ENCODE data around the gene KRT86. TPM values are rescaled to one million over a fixed set of nuclear protein-coding genes. Genes with fewer than 3 reads are reported as not detected.

The KRT86 gene
- total RNA-seq (not detected), polyA plus RNA-seq (not detected)

GRCh38 chr12:52274521-52275120, at the start of gene KRT86:
KRT86 (plus strand) TSS chr12:52274645; CDS start chr12:52301917, 27,272 bp downstream.
- Mint-ChIP-seq H3K4me3 (no peak within 1 kb of the TSS), H3K4me1 (peaks cover 3 to 5% (median 3%) of the 10 kb centered on the region in 4 donors), H3K9me3 (no peaks in the 10 kb centered on the region), H3K36me3 (no peaks in the 10 kb centered on the region), H3K27ac (no peak within 1 kb of the TSS), H3K27me3 (peaks cover 16 to 17% of the 10 kb centered on the region in 2 donors)
- no peaks in the 10 kb centered on the region for H3K9me3 ChIP-seq (ENCODE audit: control insufficient read depth in 1 of 2, low read length in 2 of 2)
- intact Hi-C loops (cut with micrococcal nuclease): loop anchor here (5.0 kb wide), 1 partner anchor 53 kb away; no protein-coding TSS in a partner anchor
- H3K4me3 ChIP-seq (ENCODE audit: low read length in 2 of 2): no peak within 1 kb of the TSS
- no peak for DNase-seq
- no peaks in the 10 kb centered on the region for H3K36me3 ChIP-seq (ENCODE audit: insufficient read depth, low read length)
- peaks cover 4% of the 10 kb centered on the region for H3K27me3 ChIP-seq (ENCODE audit: insufficient read depth, low read length)
- H3K4me1 ChIP-seq (ENCODE audit: insufficient read depth, low read length): no peaks in the 10 kb centered on the region
- POLR2A ChIA-PET (ENCODE audit: partially characterized antibody): no interaction called here
- CTCF ChIA-PET (ENCODE audit: partially characterized antibody): interaction anchor here (0.6 to 2.3 kb wide), 3 partner anchors 10 to 296 kb away, joined by 3 to 5 read pairs (median 4); no protein-coding TSS in a partner anchor
- no peak within 1 kb of the TSS for H3K27ac ChIP-seq (ENCODE audit: low read depth, low read length)

GRCh38 chr12:52225752-52226151, 48.7 kb upstream of the KRT86 start:
- Mint-ChIP-seq H3K4me3 (no peak overlapping the region), H3K9me3 (no peaks in the 10 kb centered on the region), H3K4me1 (peaks cover 0 to 2% (median 0%) of the 10 kb centered on the region in 4 donors), H3K36me3 (no peaks in the 10 kb centered on the region), H3K27me3 (peaks cover 30 to 47% of the 10 kb centered on the region in 2 donors), H3K27ac (no peak overlapping the region)
- no peak for DNase-seq
- intact Hi-C loops (cut with micrococcal nuclease): no loop called here
- no peak overlapping the region for H3K27ac ChIP-seq (ENCODE audit: low read depth, low read length)
- no peaks in the 10 kb centered on the region for H3K9me3 ChIP-seq (ENCODE audit: control insufficient read depth in 1 of 2, low read length in 2 of 2)
- ChIA-PET CTCF (ENCODE audit: partially characterized antibody) (interaction anchor here (4.5 kb wide), 1 partner anchor 53 kb away, joined by 20 read pairs; no protein-coding TSS in a partner anchor), POLR2A (ENCODE audit: partially characterized antibody) (no interaction called here)
- H3K36me3 ChIP-seq (ENCODE audit: insufficient read depth, low read length): no peaks in the 10 kb centered on the region
- H3K4me1 ChIP-seq (ENCODE audit: insufficient read depth, low read length): no peaks in the 10 kb centered on the region
- peaks cover 8% of the 10 kb centered on the region for H3K27me3 ChIP-seq (ENCODE audit: insufficient read depth, low read length)
- no peak overlapping the region for H3K4me3 ChIP-seq (ENCODE audit: low read length in 2 of 2)

- peaks cover 0 to 2% (median 0%) of the 10 kb centered on the region in 4 donors for H3K4me1 Mint-ChIP-seq
- Histone ChIP-seq H3K9me3 (ENCODE audit: control insufficient read depth in 1 of 2, low read length in 2 of 2) (no peaks in the 10 kb centered on the region), H3K4me1 (ENCODE audit: insufficient read depth, low read length) (no peaks in the 10 kb centered on the region), H3K27ac (ENCODE audit: low read depth, low read length) (no peak overlapping the region), H3K27me3 (ENCODE audit: insufficient read depth, low read length) (peaks cover 5% of the 10 kb centered on the region), H3K4me3 (ENCODE audit: low read length in 2 of 2) (no peak overlapping the region), H3K36me3 (ENCODE audit: insufficient read depth, low read length) (no peaks in the 10 kb centered on the region)
- intact Hi-C loops (cut with micrococcal nuclease): no loop called here
- H3K36me3 Mint-ChIP-seq: no peaks in the 10 kb centered on the region
- CTCF ChIA-PET (ENCODE audit: partially characterized antibody): no interaction called here
- no peak for DNase-seq
- peaks cover 32 to 45% of the 10 kb centered on the region in 2 donors for H3K27me3 Mint-ChIP-seq
- no peaks in the 10 kb centered on the region for H3K9me3 Mint-ChIP-seq
- no peak overlapping the region for H3K4me3 Mint-ChIP-seq
- POLR2A ChIA-PET (ENCODE audit: partially characterized antibody): no interaction called here
- no peak overlapping the region for H3K27ac Mint-ChIP-seq
Measured at GRCh38 chr12:52226446-52226845, 48.0 kb upstream of the KRT86 start.

GRCh38 chr12:52227606-52228166, 46.8 kb upstream of the KRT86 start:
- no peak overlapping the region for H3K4me3 Mint-ChIP-seq
- intact Hi-C loops (cut with micrococcal nuclease): no loop called here
- H3K4me1 ChIP-seq (ENCODE audit: insufficient read depth, low read length): no peaks in the 10 kb centered on the region
- H3K4me3 ChIP-seq (ENCODE audit: low read length in 2 of 2): no peak overlapping the region
- no peak for DNase-seq
- H3K27me3 ChIP-seq (ENCODE audit: insufficient read depth, low read length): peaks cover 11% of the 10 kb centered on the region
- peaks cover 0 to 2% (median 0%) of the 10 kb centered on the region in 4 donors for H3K4me1 Mint-ChIP-seq
- H3K9me3 Mint-ChIP-seq: no peaks in the 10 kb centered on the region
- no peak overlapping the region for H3K27ac ChIP-seq (ENCODE audit: low read depth, low read length)
- ChIA-PET POLR2A (ENCODE audit: partially characterized antibody) (no interaction called here), CTCF (ENCODE audit: partially characterized antibody) (no interaction called here)
- H3K9me3 ChIP-seq (ENCODE audit: control insufficient read depth in 1 of 2, low read length in 2 of 2): no peaks in the 10 kb centered on the region
- no peaks in the 10 kb centered on the region for H3K36me3 ChIP-seq (ENCODE audit: insufficient read depth, low read length)
- peaks cover 44 to 48% of the 10 kb centered on the region in 2 donors for H3K27me3 Mint-ChIP-seq
- H3K36me3 Mint-ChIP-seq: no peaks in the 10 kb centered on the region
- H3K27ac Mint-ChIP-seq: no peak overlapping the region

DNA sequence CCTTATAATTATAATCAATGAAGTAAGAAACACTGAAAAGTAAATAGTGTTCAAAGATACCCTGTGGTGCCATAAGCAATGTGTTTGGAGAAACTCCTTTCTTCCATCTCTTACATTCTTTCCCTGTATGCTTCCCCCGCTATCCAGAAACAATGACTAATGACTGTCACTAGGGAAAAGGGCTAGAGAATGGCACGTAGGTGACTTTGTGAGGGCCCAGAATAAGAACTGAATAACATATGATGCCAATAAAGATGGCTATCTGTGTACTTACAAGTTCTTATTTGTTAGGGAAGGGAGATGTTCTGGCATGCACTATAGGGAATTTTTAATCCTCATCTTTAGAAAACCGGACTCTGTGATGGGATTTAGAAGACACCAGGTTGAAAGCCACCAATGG, 46.1 kb upstream of the KRT86 start:
- H3K27me3 Mint-ChIP-seq: peaks cover 47% of the 10 kb centered on the region in 2 donors
- POLR2A ChIA-PET (ENCODE audit: partially characterized antibody): no interaction called here
- no peak overlapping the region for H3K27ac ChIP-seq (ENCODE audit: low read depth, low read length)

DNA sequence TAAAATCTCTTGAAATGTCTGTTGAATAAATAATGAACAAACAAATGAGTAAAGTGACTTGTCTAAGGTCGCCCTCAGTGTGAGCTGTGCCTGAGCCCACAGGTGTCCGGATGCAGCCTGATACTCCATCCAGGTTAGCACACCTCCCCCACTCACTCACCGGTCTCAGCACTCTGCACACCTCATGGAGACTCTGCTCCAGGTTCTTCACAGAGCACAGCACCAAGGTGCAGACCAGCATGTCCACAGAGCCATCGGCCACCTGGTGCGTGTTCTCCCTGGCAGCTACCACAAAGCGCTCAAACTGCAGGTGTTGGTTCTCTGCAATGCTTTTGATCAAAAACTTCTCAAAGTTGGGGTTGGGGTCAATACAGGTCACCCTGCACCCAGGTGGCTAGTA, 45.5 kb upstream of the KRT86 start:
- CTCF ChIA-PET (ENCODE audit: partially characterized antibody): interaction anchor here (1.3 kb wide), 1 partner anchor 99 kb away, joined by 5 read pairs; no protein-coding TSS in a partner anchor
- POLR2A ChIA-PET (ENCODE audit: partially characterized antibody): no interaction called here
- Mint-ChIP-seq H3K9me3 (no peaks in the 10 kb centered on the region), H3K27me3 (peaks cover 48 to 50% of the 10 kb centered on the region in 2 donors), H3K4me3 (no peak overlapping the region), H3K36me3 (no peaks in the 10 kb centered on the region), H3K27ac (no peak overlapping the region), H3K4me1 (peaks cover 0 to 2% (median 0%) of the 10 kb centered on the region in 4 donors)
- intact Hi-C loops (cut with micrococcal nuclease): no loop called here
- DNase-seq: no peak
- Histone ChIP-seq H3K27ac (ENCODE audit: low read depth, low read length) (no peak overlapping the region), H3K36me3 (ENCODE audit: insufficient read depth, low read length) (no peaks in the 10 kb centered on the region), H3K4me1 (ENCODE audit: insufficient read depth, low read length) (no peaks in the 10 kb centered on the region), H3K9me3 (ENCODE audit: control insufficient read depth in 1 of 2, low read length in 2 of 2) (no peaks in the 10 kb centered on the region), H3K27me3 (ENCODE audit: insufficient read depth, low read length) (peaks cover 6% of the 10 kb centered on the region), H3K4me3 (ENCODE audit: low read length in 2 of 2) (no peak overlapping the region)

More for the DNA sequence above, 46.1 kb upstream of the KRT86 start:
- Mint-ChIP-seq H3K27ac (no peak overlapping the region), H3K4me1 (peaks cover 0 to 2% (median 0%) of the 10 kb centered on the region in 4 donors), H3K36me3 (no peaks in the 10 kb centered on the region), H3K4me3 (no peak overlapping the region), H3K9me3 (no peaks in the 10 kb centered on the region)
- Histone ChIP-seq H3K36me3 (ENCODE audit: insufficient read depth, low read length) (no peaks in the 10 kb centered on the region), H3K4me3 (ENCODE audit: low read length in 2 of 2) (no peak overlapping the region), H3K27me3 (ENCODE audit: insufficient read depth, low read length) (peaks cover 7% of the 10 kb centered on the region), H3K9me3 (ENCODE audit: control insufficient read depth in 1 of 2, low read length in 2 of 2) (no peaks in the 10 kb centered on the region), H3K4me1 (ENCODE audit: insufficient read depth, low read length) (no peaks in the 10 kb centered on the region)
- intact Hi-C loops (cut with micrococcal nuclease): no loop called here
- CTCF ChIA-PET (ENCODE audit: partially characterized antibody): no interaction called here
- DNase-seq: no peak

DNA sequence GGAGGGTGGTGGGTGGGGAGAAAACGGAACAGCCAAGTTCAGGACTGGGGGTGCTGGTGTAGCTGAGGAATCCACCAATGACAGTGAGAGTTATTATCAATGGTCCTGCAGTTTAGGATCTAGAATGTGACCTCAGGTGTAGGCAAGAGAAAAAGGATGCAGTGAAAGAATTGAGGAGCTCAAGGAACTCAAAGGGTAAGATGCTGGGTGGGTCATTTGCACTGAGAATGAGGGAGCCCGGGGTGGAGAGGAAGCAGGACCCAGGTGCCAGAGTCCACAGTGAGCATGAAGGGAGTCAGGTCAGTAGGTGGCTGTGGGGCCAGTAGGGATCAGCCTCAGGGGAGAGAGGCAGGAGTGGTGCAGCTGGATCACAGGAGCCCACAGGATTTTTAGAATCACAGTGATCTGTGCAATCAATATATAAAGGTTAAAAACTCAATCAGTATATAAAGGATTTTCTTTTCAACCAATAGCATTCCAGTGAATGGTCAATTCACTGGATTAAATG, 44.6 kb upstream of the KRT86 start:
- no peak overlapping the region for H3K4me3 Mint-ChIP-seq
- POLR2A ChIA-PET (ENCODE audit: partially characterized antibody): no interaction called here
- H3K36me3 ChIP-seq (ENCODE audit: insufficient read depth, low read length): no peaks in the 10 kb centered on the region

More for the DNA sequence above, 44.6 kb upstream of the KRT86 start:
- no peak overlapping the region for H3K4me3 ChIP-seq (ENCODE audit: low read length in 2 of 2)
- no peaks in the 10 kb centered on the region for H3K4me1 ChIP-seq (ENCODE audit: insufficient read depth, low read length)
- CTCF ChIA-PET (ENCODE audit: partially characterized antibody): interaction anchor here (1.3 kb wide), 1 partner anchor 98 kb away, joined by 5 read pairs; no protein-coding TSS in a partner anchor
- Mint-ChIP-seq H3K9me3 (no peaks in the 10 kb centered on the region), H3K27ac (no peak overlapping the region), H3K4me1 (no peaks in the 10 kb centered on the region), H3K27me3 (peaks cover 47 to 53% of the 10 kb centered on the region in 2 donors), H3K36me3 (no peaks in the 10 kb centered on the region)
- H3K27me3 ChIP-seq (ENCODE audit: insufficient read depth, low read length): peaks cover 6% of the 10 kb centered on the region
- H3K27ac ChIP-seq (ENCODE audit: low read depth, low read length): no peak overlapping the region
- no peaks in the 10 kb centered on the region for H3K9me3 ChIP-seq (ENCODE audit: control insufficient read depth in 1 of 2, low read length in 2 of 2)
- intact Hi-C loops (cut with micrococcal nuclease): no loop called here
- no peak for DNase-seq
